K562 (cell line): ENCODE results near the gene OMP. TPM values are rescaled to one million over a fixed set of nuclear protein-coding genes. Genes with fewer than 3 reads are reported as not detected.

Source experiments
- CBFA2T3 ChIP-seq: fragments of 450-650 bp; IDR thresholded peaks from 2 replicates; pipeline ENCODE4 v1.6.1; 2017
- CBFB ChIP-seq: sonication (generic); formaldehyde crosslinking; IDR thresholded peaks from 2 replicates; pipeline ENCODE4 v1.4.0; 2020; ENCODE audit warnings: mild to moderate bottlenecking, missing genetic modification reagents
- CBX1 ChIP-seq: sonication (generic); IDR thresholded peaks from 2 replicates; pipeline ENCODE4 v1.6.1; 2016; ENCODE audit warnings: antibody characterized with exemption, low read depth, mild to moderate bottlenecking
- CXXC5 ChIP-seq: fragments of 250-450 bp; sonication (Bioruptor Pico); IDR thresholded peaks from 2 replicates; pipeline ENCODE4 v1.8.0; 2022; ENCODE audit warnings: inconsistent platforms, mild to moderate bottlenecking, moderate library complexity
- GATAD2B ChIP-seq: fragments of 450-650 bp; IDR thresholded peaks from 2 replicates; pipeline ENCODE4 v1.6.1; 2017; ENCODE audit warnings: mild to moderate bottlenecking, borderline replicate concordance
- GTF2E2 ChIP-seq: fragments of 200-800 bp; sonication (Bioruptor generic); IDR thresholded peaks from 2 replicates; pipeline ENCODE4 v1.6.1; 2016; ENCODE audit warnings: missing genetic modification characterization, missing compliant biosample characterization
- KLF16 ChIP-seq: IDR thresholded peaks from 2 replicates; pipeline ENCODE4 v1.6.1; 2016; ENCODE audit warnings: antibody characterized with exemption
- MAFK ChIP-seq: IDR thresholded peaks from 2 replicates; pipeline ENCODE4 v1.6.1; 2011; ENCODE audit warnings: low read length, improper control_type of control experiment
- MCM3 ChIP-seq: fragments of 450-650 bp; IDR thresholded peaks from 2 replicates; pipeline ENCODE4 v1.6.1; 2016
- MECOM ChIP-seq: fragments of 250-450 bp; sonication (Bioruptor Pico); IDR thresholded peaks from 2 replicates; pipeline ENCODE4 v1.8.0; 2022; ENCODE audit warnings: inconsistent platforms
- RAD21 ChIP-seq, 2 experiments: fragments of 250-450 bp in 1 of 2; fragments of 450-650 bp in 1 of 2; sonication (Bioruptor Pico) in 1 of 2; formaldehyde crosslinking in 1 of 2; IDR thresholded peaks in 1 of 2; conservative IDR thresholded peaks in 1 of 2; 2 replicates each; pipeline versions ENCODE4 v1.4.0 to v1.8.0; 2020 to 2022; ENCODE audit warnings: mild to moderate bottlenecking in 2 of 2, moderate library complexity in 1 of 2
- RB1 ChIP-seq: fragments of 450-650 bp; IDR thresholded peaks from 2 replicates; pipeline ENCODE4 v1.6.1; 2017; ENCODE audit warnings: low read depth, mild to moderate bottlenecking
- RCOR1 ChIP-seq, 2 experiments: IDR thresholded peaks; 2 replicates each; pipeline ENCODE4 v1.6.1; 2012; ENCODE audit warnings: low read depth in 2 of 2, low read length in 2 of 2, borderline replicate concordance in 1 of 2, improper control_type of control experiment in 1 of 2
- SMC3 ChIP-seq: conservative IDR thresholded peaks from 2 replicates; pipeline ENCODE4 v1.6.1; 2011; ENCODE audit warnings: low read depth, low read length, improper control_type of control experiment; ENCODE audit not compliant: insufficient read depth
- TAF7 ChIP-seq: fragments of 450-650 bp; IDR thresholded peaks from 2 replicates; pipeline ENCODE4 v1.6.1; 2016; ENCODE audit warnings: missing genetic modification characterization, missing compliant biosample characterization
- ZEB2 ChIP-seq: fragments of 450-650 bp; IDR thresholded peaks from 2 replicates; pipeline ENCODE4 v1.6.1; 2016
- ZFP36 ChIP-seq: fragments of 150-350 bp; IDR thresholded peaks from 2 replicates; pipeline ENCODE4 v1.6.1; 2018; ENCODE audit warnings: low read length, low read depth; ENCODE audit not compliant: partially characterized antibody
- ZNF134 ChIP-seq: fragments of 250-450 bp; sonication (Bioruptor Pico); conservative IDR thresholded peaks from 2 replicates; pipeline ENCODE4 v1.4.0; 2020
- ZNF23 ChIP-seq: fragments of 250-450 bp; sonication (Bioruptor Pico); IDR thresholded peaks from 2 replicates; pipeline ENCODE4 v1.4.0; 2020; ENCODE audit warnings: mild to moderate bottlenecking
- ZNF384 ChIP-seq: IDR thresholded peaks from 2 replicates; pipeline ENCODE4 v1.6.1; 2012; ENCODE audit warnings: low read depth, low read length, improper control_type of control experiment
- polyA plus RNA-seq, 8 experiments: library from polyadenylated mRNA; depleted of rRNA in 4 of 8; stranded (reverse) in 5 of 8; unstranded in 3 of 8; fragments of >200 nt; fragmentation: Nextera tagmentation in 2 of 8; fragmentation: Illumina TruSeq in 1 of 8; extraction: Ambion mirVana in 2 of 8; extraction: Trizol in 1 of 8; gene quantifications; 2 replicates each; pipeline versions ENCODE4 v1.2.1 to v1.2.3, GENCODE V29; 2011 to 2014; ENCODE audit warnings: inconsistent platforms in 1 of 8, missing spikeins in 1 of 8
- total RNA-seq, 7 experiments: library from RNA; depleted of rRNA in 6 of 7; stranded (reverse); fragments of >200 nt in 6 of 7; fragmentation: Illumina TruSeq in 2 of 7; extraction: Trizol in 2 of 7; gene quantifications; 2 replicates each; pipeline versions ENCODE4 v1.2.1 to v1.2.3, GENCODE V29; 2011 to 2021; ENCODE audit warnings: low replicate concordance in 1 of 7
- TF ChIP-seq, protein P1 (sequence below), 3 experiments: IDR thresholded peaks in 2 of 3; conservative IDR thresholded peaks in 1 of 3; 2 replicates each; pipeline ENCODE4 v1.5.1; 2011 to 2012; ENCODE audit warnings: low read length in 3 of 3, mild to moderate bottlenecking in 3 of 3, control low read depth in 2 of 3, improper control_type of control experiment in 1 of 3, inconsistent platforms in 1 of 3, low read depth in 1 of 3, mixed read lengths in 1 of 3, moderate library complexity in 1 of 3; ENCODE audit not compliant: insufficient read depth in 2 of 3
- TF ChIP-seq, protein P2 (sequence below): sonication (generic); formaldehyde crosslinking; IDR thresholded peaks from 2 replicates; pipeline ENCODE4 v1.9.0; 2022; ENCODE audit warnings: mild to moderate bottlenecking, missing genetic modification reagents
- TF ChIP-seq, protein P3 (sequence below): sonication (generic); formaldehyde crosslinking; IDR thresholded peaks from 2 replicates; pipeline ENCODE4 v1.8.0; 2022; ENCODE audit warnings: missing genetic modification reagents, mild to moderate bottlenecking, borderline replicate concordance
- TF ChIP-seq, protein P4 (sequence below): fragments of 450-650 bp; formaldehyde crosslinking; IDR thresholded peaks from 2 replicates; pipeline ENCODE4 v1.4.0; 2020; ENCODE audit warnings: mild to moderate bottlenecking, moderate library complexity

The OMP gene
- total and polyA plus RNA-seq, 9 of the 15 experiments (the other 6 are each of a cell fraction or from before 2014, with no cell fraction given) = not detected

DNA sequence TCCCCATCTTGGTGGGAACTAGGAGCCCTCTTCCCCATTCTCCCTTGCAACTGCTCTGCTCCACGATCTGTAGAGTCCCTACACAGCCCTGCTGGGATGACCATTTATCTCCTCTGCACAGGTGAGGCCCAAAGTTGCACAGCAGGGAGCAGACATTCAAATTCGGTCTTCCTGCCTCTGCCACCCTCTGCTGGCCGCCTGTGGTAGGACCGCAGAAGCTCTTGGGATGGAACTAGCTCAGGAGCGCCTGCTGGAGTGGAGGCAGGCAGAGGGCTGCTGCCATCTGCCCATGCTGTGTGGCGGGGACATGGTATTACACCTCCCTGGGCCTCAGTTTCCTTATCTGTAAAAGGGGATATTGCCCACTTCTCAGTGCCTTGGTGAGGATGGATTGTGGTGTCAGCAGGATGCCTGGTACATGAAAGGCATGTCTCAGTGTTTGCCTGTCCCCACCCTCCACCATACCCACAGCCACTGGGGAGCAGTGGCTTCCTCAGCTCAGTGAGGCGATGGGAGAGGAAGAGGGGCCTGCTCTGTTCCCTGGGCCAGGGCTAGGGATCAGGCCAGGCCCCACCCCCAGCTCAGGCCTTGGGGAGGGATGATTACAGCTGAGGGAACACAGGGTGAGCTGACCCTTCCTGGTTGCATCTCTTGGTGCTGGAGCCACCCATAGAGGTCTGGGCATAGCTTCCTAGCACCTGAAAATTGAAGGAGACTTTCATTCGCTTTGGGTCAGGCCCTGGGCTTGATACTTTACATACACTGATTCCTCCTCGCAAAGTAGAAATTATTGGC, 11.3 kb upstream of the OMP start (continued):
- TF ChIP-seq RAD21 (CRISPR knock-in tag; conservative IDR thresholded peaks at IDR 0.05 in 1 of 2, IDR thresholded peaks at IDR 0.05 in 1 of 2) (peak; percentile 89 to 91), TAF7 (tag) (no peak), RCOR1 (IDR thresholded peaks at IDR 0.05; ENCODE audit: borderline replicate concordance in 1 of 2, low read depth in 2 of 2, low read length in 2 of 2) (peak; percentile 41 to 49; a peak in 2 of 4 replicates), ZNF384 (peak; percentile 78), CXXC5 (CRISPR knock-in tag) (no peak), CBFA2T3 (peak; percentile 41), GATAD2B (no peak), RB1 (peak; percentile 73; the same call in 1 of the 2 replicates), ZFP36 (peak; percentile 79), CBX1 (no peak), MAFK (0 out of 2 replicates have a peak, but pooled peaks have one; percentile 3), KLF16 (peak; percentile 28; the same call in 1 of the 2 replicates), ZEB2 (peak; percentile 82; the same call in 1 of the 2 replicates), MECOM (CRISPR knock-in tag) (peak; percentile 51; the same call in 1 of the 2 replicates), ZNF134 (CRISPR knock-in tag) (peak; percentile 75), ZNF23 (CRISPR knock-in tag) (no peak), GTF2E2 (tag) (no peak), MCM3 (no peak), CBFB (CRISPR knock-in tag) (peak; percentile 38; the same call in 1 of the 2 replicates), SMC3 (peak; percentile 94)
- TF ChIP-seq, protein P1, sequence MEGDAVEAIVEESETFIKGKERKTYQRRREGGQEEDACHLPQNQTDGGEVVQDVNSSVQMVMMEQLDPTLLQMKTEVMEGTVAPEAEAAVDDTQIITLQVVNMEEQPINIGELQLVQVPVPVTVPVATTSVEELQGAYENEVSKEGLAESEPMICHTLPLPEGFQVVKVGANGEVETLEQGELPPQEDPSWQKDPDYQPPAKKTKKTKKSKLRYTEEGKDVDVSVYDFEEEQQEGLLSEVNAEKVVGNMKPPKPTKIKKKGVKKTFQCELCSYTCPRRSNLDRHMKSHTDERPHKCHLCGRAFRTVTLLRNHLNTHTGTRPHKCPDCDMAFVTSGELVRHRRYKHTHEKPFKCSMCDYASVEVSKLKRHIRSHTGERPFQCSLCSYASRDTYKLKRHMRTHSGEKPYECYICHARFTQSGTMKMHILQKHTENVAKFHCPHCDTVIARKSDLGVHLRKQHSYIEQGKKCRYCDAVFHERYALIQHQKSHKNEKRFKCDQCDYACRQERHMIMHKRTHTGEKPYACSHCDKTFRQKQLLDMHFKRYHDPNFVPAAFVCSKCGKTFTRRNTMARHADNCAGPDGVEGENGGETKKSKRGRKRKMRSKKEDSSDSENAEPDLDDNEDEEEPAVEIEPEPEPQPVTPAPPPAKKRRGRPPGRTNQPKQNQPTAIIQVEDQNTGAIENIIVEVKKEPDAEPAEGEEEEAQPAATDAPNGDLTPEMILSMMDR (IDR thresholded peaks at IDR 0.05 in 2 of 3, conservative IDR thresholded peaks at IDR 0.05 in 1 of 3; ENCODE audit: insufficient read depth in 2 of 3, low read depth in 1 of 3, low read length in 3 of 3) = peak; percentile 96 to 99 (median 98)
- TF ChIP-seq, protein P2, sequence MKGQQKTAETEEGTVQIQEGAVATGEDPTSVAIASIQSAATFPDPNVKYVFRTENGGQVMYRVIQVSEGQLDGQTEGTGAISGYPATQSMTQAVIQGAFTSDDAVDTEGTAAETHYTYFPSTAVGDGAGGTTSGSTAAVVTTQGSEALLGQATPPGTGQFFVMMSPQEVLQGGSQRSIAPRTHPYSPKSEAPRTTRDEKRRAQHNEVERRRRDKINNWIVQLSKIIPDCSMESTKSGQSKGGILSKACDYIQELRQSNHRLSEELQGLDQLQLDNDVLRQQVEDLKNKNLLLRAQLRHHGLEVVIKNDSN = 0 out of 2 replicates have a peak, but pooled peaks have one; percentile 11
- TF ChIP-seq, protein P3, sequence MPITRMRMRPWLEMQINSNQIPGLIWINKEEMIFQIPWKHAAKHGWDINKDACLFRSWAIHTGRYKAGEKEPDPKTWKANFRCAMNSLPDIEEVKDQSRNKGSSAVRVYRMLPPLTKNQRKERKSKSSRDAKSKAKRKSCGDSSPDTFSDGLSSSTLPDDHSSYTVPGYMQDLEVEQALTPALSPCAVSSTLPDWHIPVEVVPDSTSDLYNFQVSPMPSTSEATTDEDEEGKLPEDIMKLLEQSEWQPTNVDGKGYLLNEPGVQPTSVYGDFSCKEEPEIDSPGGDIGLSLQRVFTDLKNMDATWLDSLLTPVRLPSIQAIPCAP (CRISPR knock-in tag) = no peak
- TF ChIP-seq, protein P4, sequence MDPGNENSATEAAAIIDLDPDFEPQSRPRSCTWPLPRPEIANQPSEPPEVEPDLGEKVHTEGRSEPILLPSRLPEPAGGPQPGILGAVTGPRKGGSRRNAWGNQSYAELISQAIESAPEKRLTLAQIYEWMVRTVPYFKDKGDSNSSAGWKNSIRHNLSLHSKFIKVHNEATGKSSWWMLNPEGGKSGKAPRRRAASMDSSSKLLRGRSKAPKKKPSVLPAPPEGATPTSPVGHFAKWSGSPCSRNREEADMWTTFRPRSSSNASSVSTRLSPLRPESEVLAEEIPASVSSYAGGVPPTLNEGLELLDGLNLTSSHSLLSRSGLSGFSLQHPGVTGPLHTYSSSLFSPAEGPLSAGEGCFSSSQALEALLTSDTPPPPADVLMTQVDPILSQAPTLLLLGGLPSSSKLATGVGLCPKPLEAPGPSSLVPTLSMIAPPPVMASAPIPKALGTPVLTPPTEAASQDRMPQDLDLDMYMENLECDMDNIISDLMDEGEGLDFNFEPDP (CRISPR knock-in tag) = no peak
